Left ventricle myocardium inferior (tissue), 1 donor: Measurements from ENCODE around the gene ALS2CL. TPM values are rescaled to one million over a fixed set of nuclear protein-coding genes. Genes with fewer than 3 reads are reported as not detected.
"Not testable (repeated sequence)": the region's sequence is repeated elsewhere in the genome, so short reads cannot be mapped to it uniquely, and the experiment has no call there.

Experiments
- DNase-seq: peaks from one replicate; pipeline ENCODE4 v3.0.0-alpha.2; 2020
- H3K27ac ChIP-seq: fragments of 200-600 bp; replicated peaks from 2 replicates; pipeline ENCODE4 v1.8.0; 2021
- H3K27me3 ChIP-seq: fragments of 200-600 bp; 2 replicates; pipeline ENCODE4 v1.8.0; 2021; ENCODE audit warnings: low read depth
- H3K36me3 ChIP-seq: fragments of 200-600 bp; 2 replicates; pipeline ENCODE4 v1.8.0; 2021
- H3K4me1 ChIP-seq: fragments of 200-600 bp; 2 replicates; pipeline ENCODE4 v1.8.0; 2021
- H3K4me3 ChIP-seq: fragments of 200-600 bp; 2 replicates; pipeline ENCODE4 v1.8.0; 2021; ENCODE audit warnings: mild to moderate bottlenecking, moderate library complexity
- H3K9me3 ChIP-seq: fragments of 200-600 bp; replicated peaks from 2 replicates; pipeline ENCODE4 v1.8.0; 2021
- intact Hi-C: fragments of 100-400 bp; cut with micrococcal nuclease; formaldehyde crosslinking; loops from one replicate; pipeline ENCODE4 v1.11.0; 2022
- total RNA-seq: library from RNA; stranded (reverse); fragmentation: NEBNext Ultra II Directional; extraction: Animal tissue kit (Norgen Biotek cat#: 25700); gene quantifications from one replicate; pipeline ENCODE4 v1.2.1, GENCODE V29; 2021
- TF ChIP-seq, protein P1 (sequence below): fragments of 200-600 bp; IDR thresholded peaks from 2 replicates; pipeline ENCODE4 v1.8.0; 2021; ENCODE audit warnings: antibody characterized with exemption, mild to moderate bottlenecking, borderline replicate concordance
- donor health status: DM: no; HTN: yes; CAD: no; lungs with severe emphysema.

ALS2CL gene
- total RNA-seq, 1 donor from 2014 or later = 33.7 TPM

DNA sequence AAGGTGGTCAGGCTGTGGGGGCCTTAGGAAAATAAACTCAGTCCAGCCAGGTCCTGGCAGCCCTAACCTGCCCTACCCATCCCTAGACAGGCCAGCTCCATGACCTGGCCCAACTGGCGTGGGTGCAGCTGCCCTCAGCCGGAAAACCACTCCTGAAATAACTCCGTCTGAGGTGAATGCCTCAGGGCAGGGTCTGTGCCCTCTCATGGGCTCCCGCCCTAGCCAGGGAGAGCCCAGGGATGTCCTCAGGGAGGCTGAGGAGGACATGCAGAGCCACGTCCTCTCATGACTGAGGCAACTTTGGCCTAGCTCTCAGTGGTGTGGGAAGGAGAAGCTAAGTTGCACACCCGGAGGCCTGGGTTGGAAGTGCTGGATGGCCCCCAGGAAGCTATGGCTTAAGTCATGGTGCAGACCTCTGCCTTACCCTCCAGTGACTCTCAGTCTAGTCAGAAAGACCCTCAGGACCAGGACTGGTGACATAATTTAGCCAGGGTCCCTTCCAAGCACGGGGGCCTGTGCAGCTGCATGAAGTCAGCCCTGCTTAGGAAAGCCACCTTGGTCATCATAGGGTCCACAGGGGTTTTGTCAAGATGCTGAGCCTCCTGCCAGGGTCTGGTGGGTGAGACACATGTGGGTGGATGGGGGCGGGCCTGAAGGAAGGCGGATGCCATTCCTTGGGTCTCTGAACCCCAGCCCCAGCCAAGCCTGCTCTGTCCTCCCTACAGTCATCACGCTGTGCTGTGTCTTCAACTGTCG lies 15.1 kb upstream of the ALS2CL start:
- peak; percentile 13 for DNase-seq
- Histone ChIP-seq H3K9me3 (no peaks in the 10 kb centered on the region), H3K4me1 (peaks cover 12% of the 10 kb centered on the region), H3K4me3 (no peak overlapping the region), H3K27ac (no peak overlapping the region), H3K27me3 (no peaks in the 10 kb centered on the region), H3K36me3 (no peaks in the 10 kb centered on the region)
- TF ChIP-seq, protein P1, sequence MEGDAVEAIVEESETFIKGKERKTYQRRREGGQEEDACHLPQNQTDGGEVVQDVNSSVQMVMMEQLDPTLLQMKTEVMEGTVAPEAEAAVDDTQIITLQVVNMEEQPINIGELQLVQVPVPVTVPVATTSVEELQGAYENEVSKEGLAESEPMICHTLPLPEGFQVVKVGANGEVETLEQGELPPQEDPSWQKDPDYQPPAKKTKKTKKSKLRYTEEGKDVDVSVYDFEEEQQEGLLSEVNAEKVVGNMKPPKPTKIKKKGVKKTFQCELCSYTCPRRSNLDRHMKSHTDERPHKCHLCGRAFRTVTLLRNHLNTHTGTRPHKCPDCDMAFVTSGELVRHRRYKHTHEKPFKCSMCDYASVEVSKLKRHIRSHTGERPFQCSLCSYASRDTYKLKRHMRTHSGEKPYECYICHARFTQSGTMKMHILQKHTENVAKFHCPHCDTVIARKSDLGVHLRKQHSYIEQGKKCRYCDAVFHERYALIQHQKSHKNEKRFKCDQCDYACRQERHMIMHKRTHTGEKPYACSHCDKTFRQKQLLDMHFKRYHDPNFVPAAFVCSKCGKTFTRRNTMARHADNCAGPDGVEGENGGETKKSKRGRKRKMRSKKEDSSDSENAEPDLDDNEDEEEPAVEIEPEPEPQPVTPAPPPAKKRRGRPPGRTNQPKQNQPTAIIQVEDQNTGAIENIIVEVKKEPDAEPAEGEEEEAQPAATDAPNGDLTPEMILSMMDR = no peak
- intact Hi-C loops = loop anchor here (5.0 kb wide), 1 partner anchor 199 kb away; no protein-coding TSS in a partner anchor

DNA sequence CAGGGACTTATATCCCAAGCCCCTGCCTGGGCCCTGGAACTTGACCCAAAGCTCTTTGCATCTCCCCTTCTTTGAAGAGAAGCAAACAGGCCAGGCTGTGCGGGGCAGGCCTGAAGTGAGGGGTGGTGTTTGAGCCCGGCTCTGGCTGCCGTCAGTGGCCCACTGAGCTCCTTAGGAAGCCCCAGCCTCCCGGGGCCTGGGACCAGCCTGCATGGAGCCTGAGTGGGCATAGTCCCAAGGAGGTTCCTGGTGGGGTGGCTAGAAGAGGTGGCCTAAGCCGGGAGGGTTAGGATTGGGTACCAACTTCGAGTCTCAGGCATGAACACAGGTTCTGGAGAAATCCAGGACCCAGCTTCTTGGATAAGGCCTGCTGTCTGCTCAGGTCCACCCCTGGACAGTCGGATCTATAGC lies 14.1 kb upstream of the ALS2CL start:
- DNase-seq = peak; percentile 10
- no peaks in the 10 kb centered on the region for H3K36me3 ChIP-seq
- H3K27ac ChIP-seq = no peak overlapping the region
- H3K27me3 ChIP-seq = no peaks in the 10 kb centered on the region
- no peak overlapping the region for H3K4me3 ChIP-seq
- no peaks in the 10 kb centered on the region for H3K9me3 ChIP-seq
- TF ChIP-seq, protein P1 = no peak
- peaks cover 12% of the 10 kb centered on the region for H3K4me1 ChIP-seq
- intact Hi-C loops = loop anchor here (5.0 kb wide), 1 partner anchor 200 kb away; no protein-coding TSS in a partner anchor

DNA sequence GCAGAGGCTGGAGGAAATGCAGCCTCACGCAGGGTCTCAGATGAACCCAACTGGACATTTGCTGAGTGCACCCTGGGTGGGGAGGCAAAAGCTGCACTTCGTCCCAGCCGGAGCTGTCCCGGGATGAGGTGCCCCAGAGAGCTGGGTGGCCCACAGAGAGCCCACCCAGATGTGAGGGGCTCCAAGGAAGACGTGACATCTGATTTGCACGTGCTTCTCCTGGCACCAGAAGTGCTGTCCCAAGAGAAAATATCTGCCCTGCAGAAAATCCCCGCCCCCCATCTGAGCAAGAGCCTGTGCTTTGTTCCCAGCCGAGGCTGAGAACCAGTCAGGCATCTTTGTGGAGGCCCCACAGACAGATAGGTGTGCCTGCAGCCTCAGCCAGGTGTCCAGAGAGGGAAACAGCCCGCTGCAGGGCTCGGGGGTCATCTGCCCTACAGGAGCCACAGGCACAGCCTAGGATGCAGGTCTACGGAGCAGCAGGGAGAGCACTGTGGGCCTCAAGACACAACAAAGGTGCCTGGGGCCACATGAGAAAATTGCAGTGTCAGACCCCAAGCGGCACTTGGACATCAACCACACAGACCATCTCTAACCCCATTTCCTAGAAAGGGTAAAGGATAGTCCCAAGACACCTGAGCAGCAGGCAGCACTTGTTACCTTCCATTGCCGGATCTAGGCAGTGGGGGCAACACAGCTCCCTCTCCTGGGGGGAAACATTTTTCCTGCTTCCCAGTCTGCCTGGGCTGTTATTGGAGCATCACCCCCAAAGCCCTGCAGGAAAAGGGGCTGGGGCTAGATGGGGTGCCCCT lies 13.5 kb upstream of the ALS2CL start:
- H3K27me3 ChIP-seq = no peaks in the 10 kb centered on the region
- intact Hi-C loops = loop anchor here (5.0 kb wide), 1 partner anchor 200 kb away; no protein-coding TSS in a partner anchor
- peak; percentile 11 for DNase-seq
- TF ChIP-seq, protein P1 = no peak
- H3K27ac ChIP-seq = no peak overlapping the region
- H3K4me1 ChIP-seq = peaks cover 12% of the 10 kb centered on the region
- H3K36me3 ChIP-seq = no peaks in the 10 kb centered on the region
- no peak overlapping the region for H3K4me3 ChIP-seq
- no peaks in the 10 kb centered on the region for H3K9me3 ChIP-seq

DNA sequence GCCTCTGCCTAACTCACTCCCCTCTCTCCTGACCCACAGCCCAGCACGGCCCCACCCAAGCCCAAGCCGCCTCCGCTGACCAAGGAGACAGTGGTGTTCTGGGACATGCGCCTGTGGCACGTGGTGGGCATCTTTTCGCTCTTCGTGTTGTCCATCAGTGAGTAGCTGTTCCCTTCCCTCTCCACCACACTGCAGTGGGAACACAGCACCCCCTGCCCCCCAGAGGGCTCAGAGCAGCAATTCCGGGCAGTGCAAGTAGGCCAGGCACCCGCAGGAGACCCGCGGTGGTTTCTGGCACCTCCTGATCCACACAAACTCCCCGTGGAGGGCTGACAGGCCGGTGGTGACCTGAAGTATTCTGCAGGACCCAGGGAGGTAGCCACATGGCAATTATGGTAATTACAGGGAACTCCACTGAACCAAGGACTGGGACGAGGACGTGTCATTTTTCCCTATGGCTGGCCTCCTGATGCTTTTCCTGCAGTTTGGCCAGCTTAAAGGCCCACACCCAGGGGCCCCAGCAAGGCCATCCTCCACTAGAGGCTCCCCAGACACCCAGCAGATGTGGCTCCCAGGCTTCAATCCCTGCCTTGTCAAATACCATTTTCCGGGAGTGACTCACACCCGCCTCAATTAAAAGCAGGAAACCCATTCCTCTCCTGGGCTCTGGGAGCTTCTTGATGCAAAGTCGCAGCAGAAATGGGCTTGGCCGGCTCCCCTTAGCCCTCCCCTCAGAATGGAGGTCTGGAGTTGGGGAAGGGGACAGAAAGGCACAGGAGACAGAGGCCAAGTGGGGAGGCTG lies 12.5 kb upstream of the ALS2CL start:
- TF ChIP-seq, protein P1 = no peak
- intact Hi-C loops = loop anchor here (5.0 kb wide), 1 partner anchor 201 kb away; no protein-coding TSS in a partner anchor
- Histone ChIP-seq H3K4me3 (no peak overlapping the region), H3K36me3 (no peaks in the 10 kb centered on the region), H3K27me3 (no peaks in the 10 kb centered on the region), H3K4me1 (peaks cover 15% of the 10 kb centered on the region), H3K9me3 (no peaks in the 10 kb centered on the region), H3K27ac (no peak overlapping the region)
- peak; percentile 13 for DNase-seq

DNA sequence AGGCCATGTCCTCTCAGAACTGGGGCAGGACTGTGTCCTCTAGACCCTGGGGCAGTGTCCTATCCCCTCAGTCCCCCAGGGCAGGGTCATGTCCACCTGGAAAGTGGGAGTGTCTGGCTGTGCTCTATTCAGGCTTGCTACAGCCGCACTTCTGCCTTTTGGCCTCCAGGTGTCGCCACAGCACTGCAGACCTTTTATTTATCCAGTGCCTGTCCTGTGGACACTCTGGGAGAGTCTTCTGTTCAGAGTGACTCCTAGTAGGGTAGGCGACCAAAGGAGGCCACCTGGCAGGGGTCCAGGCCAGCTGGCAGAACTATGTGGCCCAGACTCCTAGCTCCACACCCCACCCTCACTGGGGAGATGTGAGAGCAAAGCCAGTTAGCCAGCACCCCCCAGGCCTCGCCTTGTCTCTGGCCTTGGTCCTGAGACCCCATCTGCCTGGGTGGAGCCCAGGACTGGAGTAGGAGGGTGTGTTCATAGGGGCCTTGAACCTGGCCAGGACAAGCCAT lies 11.6 kb upstream of the ALS2CL start:
- peaks cover 24% of the 10 kb centered on the region for H3K4me1 ChIP-seq
- H3K9me3 ChIP-seq = no peaks in the 10 kb centered on the region
- no peaks in the 10 kb centered on the region for H3K27me3 ChIP-seq
- no peak overlapping the region for H3K4me3 ChIP-seq
- H3K36me3 ChIP-seq = no peaks in the 10 kb centered on the region
- TF ChIP-seq, protein P1 = peak; percentile 98
- intact Hi-C loops = loop anchor here (5.0 kb wide), 1 partner anchor 202 kb away; no protein-coding TSS in a partner anchor
- peak; percentile 73 for DNase-seq
- H3K27ac ChIP-seq = no peak overlapping the region

DNA sequence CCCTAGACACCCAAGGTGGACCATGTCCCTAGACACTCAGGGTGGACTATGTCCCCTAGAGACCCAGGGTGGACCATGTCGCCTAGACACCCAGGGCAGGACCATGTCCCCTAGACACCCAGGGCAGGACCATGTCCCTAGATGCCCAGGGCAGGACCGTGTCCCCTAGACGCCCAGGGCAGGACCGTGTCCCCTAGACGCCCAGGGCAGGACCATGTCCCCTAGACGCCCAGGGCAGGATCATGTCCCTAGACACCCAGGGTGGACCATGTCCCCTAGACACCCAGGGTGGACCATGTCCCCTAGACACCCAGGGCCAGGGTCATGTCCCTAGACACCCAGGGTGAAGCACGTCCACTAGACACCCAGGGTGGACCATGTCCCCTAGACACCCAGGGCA lies 10.9 kb upstream of the ALS2CL start:
- peak; percentile 2 for DNase-seq
- H3K27ac ChIP-seq, H3K4me3 ChIP-seq, H3K9me3 ChIP-seq, H3K36me3 ChIP-seq, H3K27me3 ChIP-seq, intact Hi-C loops: not testable (repeated sequence)
- H3K4me1 ChIP-seq = peaks cover 31% of the 10 kb centered on the region
